Right cardiac atrium (tissue), 5 donors: ENCODE data around the gene DISP3. TPM values are rescaled to one million over a fixed set of nuclear protein-coding genes. Genes with fewer than 3 reads are reported as not detected.

Experiments
- ATAC-seq, 2 donors: fragments of 200-7000 bp; cut with Tn5 transposase; one replicate each; pipeline versions ENCODE4 v1.8.0 to v1.9.1; 2020; ENCODE audit warnings: moderate library complexity in 2 of 2, mild to moderate bottlenecking in 1 of 2
- DNase-seq, 3 donors: peaks; one replicate each; pipeline ENCODE4 v3.0.0-alpha.2; 2020
- H3K27ac ChIP-seq: one replicate; pipeline ENCODE4 v1.5.1; 2013; ENCODE audit warnings: mild to moderate bottlenecking, low read length, control low read depth, moderate library complexity
- H3K27me3 ChIP-seq: one replicate; pipeline ENCODE4 v1.6.1; 2013; ENCODE audit not compliant: control insufficient read depth, insufficient read depth
- H3K4me1 ChIP-seq: one replicate; pipeline ENCODE4 v1.6.1; 2013; ENCODE audit warnings: low read length; ENCODE audit not compliant: control insufficient read depth, insufficient read depth
- H3K4me3 ChIP-seq: one replicate; pipeline ENCODE4 v1.5.1; 2013; ENCODE audit warnings: low read length, control low read depth
- H3K9me3 ChIP-seq: one replicate; pipeline ENCODE4 v1.6.1; 2013; ENCODE audit warnings: low read length; ENCODE audit not compliant: control insufficient read depth
- WGBS: extraction: QIAGEN DNeasy Blood & Tissue Kit; methylation state at CpG from one replicate; pipeline ENCODE4 v1.1.7; 2013; 5-methylcytosine and 5-hydroxymethylcytosine counted together
- intact Hi-C, 4 donors: fragments of 100-400 bp; cut with DNase I; formaldehyde crosslinking; loops; one replicate each; pipeline versions ENCODE4 v1.11.0 to v1.14.0; 2022 to 2023
- polyA plus RNA-seq: library from polyadenylated mRNA; stranded (reverse); fragments of 200-250 nt; gene quantifications from one replicate; pipeline ENCODE4 v1.2.3, GENCODE V29; 2013
- total RNA-seq, 4 donors: library from RNA; stranded (reverse); fragmentation: NEBNext Ultra II Directional; extraction: Animal tissue kit (Norgen Biotek cat#: 25700); gene quantifications; one replicate each; pipeline ENCODE4 v1.2.1, GENCODE V29; 2021
- donor health status: healthy with polysubstance abuse.
- donor health status: DM: no; HTN: yes; CAD: no.
- donor health status: DM: no; HTN: no; CAD: no.
- donor health status: DM: no; HTN: yes; CAD: no; lungs with severe emphysema.
- donor health status: DM: yes; HTN: yes; CAD: no.

DISP3 gene
- total and polyA plus RNA-seq, 5 donors: 0.02 to 0.06 TPM; not detected in 3

GRCh38 chr1:11539850-11540772, 61.2 kb downstream of the DISP3 start:
- DNase-seq (no peak), ATAC-seq (no peak)
- no peaks in the 10 kb centered on the region for H3K27me3 ChIP-seq
- no peaks in the 10 kb centered on the region for H3K9me3 ChIP-seq
- H3K4me1 ChIP-seq: no peaks in the 10 kb centered on the region
- intact Hi-C loops: no loop called here
- H3K4me3 ChIP-seq: no peak overlapping the region
- H3K27ac ChIP-seq: no peak overlapping the region
- WGBS: 45% methylated on average over 18 of the region's 18 CpGs

- Histone ChIP-seq H3K4me1 (no peaks in the 10 kb centered on the region), H3K4me3 (no peak overlapping the region), H3K27ac (no peak overlapping the region), H3K9me3 (no peaks in the 10 kb centered on the region), H3K27me3 (no peaks in the 10 kb centered on the region)
- WGBS: 78% methylated on average over 12 of the region's 12 CpGs
- no peak for DNase-seq
- intact Hi-C loops: no loop called here
- no peak for ATAC-seq
Observed at GRCh38 chr1:11540773-11541160, 61.8 kb downstream of the DISP3 start.

DNA sequence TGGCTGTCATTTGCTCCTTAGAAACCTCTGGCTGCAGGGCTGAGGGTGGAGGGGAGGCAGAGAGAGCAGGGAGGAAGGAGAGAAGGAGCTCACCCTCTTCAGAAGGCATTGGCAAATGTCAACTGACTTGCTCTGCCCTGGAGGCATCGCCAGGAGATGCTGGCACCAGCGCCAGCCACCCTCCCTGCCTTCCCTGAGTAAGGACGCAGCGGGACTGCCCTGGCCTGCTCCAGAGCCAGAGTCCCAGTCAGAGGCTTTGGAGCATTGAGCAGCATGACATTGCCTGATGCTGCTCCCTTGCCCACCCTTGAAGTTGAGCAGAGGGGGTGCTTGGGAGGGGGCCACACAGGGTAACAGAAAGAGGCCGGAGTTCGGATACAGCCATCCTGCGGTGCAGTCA, 62.3 kb downstream of the DISP3 start:
- 88% methylated on average over 7 of the region's 7 CpGs for WGBS
- DNase-seq (no peak), ATAC-seq (no peak)
- no peaks in the 10 kb centered on the region for H3K4me1 ChIP-seq
- no peak overlapping the region for H3K27ac ChIP-seq
- H3K4me3 ChIP-seq: no peak overlapping the region
- no peaks in the 10 kb centered on the region for H3K9me3 ChIP-seq
- intact Hi-C loops: no loop called here
- no peaks in the 10 kb centered on the region for H3K27me3 ChIP-seq

GRCh38 chr1:11541956-11542355, 63.0 kb downstream of the DISP3 start:
- intact Hi-C loops: no loop called here
- DNase-seq: no peak
- Histone ChIP-seq H3K4me1 (no peaks in the 10 kb centered on the region), H3K27ac (no peak overlapping the region), H3K27me3 (no peaks in the 10 kb centered on the region), H3K9me3 (no peaks in the 10 kb centered on the region), H3K4me3 (no peak overlapping the region)
- no peak for ATAC-seq
- WGBS: 58% methylated on average over 7 of the region's 7 CpGs

DNA sequence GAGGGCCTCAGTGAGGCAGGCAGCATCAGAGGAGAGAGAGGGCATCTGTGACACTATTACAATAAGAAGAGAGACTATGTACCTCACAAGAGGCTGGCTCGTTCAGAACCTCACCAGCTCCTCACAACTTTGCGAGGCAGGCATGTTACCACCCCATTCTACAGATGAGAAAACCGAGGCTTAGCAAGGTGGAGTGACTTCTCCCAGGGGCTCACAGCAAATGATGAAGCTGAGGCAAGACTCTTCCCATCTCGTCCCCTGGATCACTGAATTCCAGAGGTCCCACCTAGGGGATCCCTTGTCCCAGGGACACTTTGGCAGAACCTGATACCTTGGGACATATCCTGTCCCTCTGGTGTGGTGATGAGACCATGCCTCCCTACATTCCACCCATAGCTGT, 64.4 kb downstream of the DISP3 start:
- Histone ChIP-seq H3K4me1 (no peaks in the 10 kb centered on the region), H3K27ac (no peak overlapping the region), H3K27me3 (no peaks in the 10 kb centered on the region), H3K9me3 (no peaks in the 10 kb centered on the region), H3K4me3 (no peak overlapping the region)
- no peak for DNase-seq
- no peak for ATAC-seq
- whole genome bisulfite sequencing: 72% methylated on average over 4 of the region's 4 CpGs
- intact Hi-C loops: no loop called here

DNA sequence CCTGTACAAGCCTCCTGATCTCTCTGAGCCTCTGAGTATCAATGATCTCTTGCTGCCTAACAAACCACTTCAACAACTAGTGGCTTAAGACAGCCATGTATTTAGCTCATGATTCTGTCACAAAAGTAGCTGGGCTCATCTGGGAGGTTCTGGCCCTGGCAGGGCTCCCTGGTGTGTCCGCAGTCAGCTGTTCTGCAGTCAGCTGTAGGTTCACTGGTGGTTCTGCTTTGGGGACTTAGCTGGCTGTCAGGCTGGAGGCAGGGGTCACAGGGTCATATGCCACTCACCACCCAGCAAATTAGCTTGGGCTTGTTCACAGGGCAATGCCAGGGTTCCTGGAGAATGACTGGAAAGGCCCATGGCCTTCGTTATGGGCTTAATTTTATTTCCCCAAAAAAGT, 64.8 kb downstream of the DISP3 start:
- Histone ChIP-seq H3K27me3 (no peaks in the 10 kb centered on the region), H3K27ac (no peak overlapping the region), H3K9me3 (no peaks in the 10 kb centered on the region), H3K4me1 (no peaks in the 10 kb centered on the region), H3K4me3 (no peak overlapping the region)
- DNase-seq (no peak), ATAC-seq (no peak)
- intact Hi-C loops: no loop called here
- WGBS: 70% methylated on average over 2 of the region's 2 CpGs

DNA sequence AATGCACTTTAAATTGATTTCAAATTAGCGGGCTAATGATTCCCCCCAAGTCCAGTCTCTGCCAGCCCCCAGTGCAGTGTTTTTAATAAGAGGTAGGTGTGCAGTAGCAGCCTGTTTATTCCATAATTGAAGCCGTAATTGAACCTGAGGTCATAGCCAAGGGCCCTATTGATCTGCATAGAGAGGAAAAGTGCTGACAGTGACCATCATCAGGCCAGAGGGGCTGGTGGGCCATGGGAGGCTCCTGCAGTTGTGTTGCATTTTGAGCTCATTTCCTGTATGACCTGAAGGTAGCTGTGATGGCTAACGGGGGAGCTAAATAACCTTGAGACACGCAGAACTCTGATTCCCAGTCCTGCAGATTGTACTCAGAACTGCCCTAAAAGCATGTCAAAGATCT, 67.5 kb downstream of the DISP3 start:
- intact Hi-C loops: no loop called here
- 73% methylated on average over 4 of the region's 4 CpGs for WGBS
- no peak for ATAC-seq

DNA sequence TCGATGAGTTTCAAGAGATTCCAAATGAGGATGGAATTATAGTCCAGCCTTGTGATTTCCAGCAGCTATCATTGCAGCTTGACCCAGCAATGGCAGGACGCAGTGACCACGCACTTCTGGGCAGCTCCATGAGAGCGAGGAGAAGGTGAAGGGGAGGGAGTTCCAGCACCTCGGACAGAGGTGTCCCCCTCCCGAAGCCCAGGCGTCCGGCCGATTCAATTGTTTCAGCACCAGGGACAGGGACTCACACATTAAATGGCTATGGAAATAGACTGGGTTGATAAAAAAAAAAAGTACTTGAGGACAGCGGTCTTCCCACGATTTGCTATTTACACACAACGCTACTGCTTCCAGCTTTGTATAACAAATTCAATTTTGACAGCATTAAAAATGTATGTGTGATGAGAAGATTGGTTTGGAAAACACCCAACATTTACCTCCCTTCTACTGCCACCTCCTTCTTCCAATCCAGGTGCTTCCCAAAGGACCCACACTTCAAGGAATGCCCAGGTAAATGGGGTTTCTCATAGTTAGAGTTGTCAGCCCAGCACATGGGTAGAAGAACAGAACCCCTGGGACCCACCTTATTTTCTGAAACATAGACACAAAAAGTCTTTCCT, 71.8 kb downstream of the DISP3 start:
- Histone ChIP-seq H3K27ac (no peak overlapping the region), H3K9me3 (no peaks in the 10 kb centered on the region), H3K4me3 (no peak overlapping the region), H3K4me1 (no peaks in the 10 kb centered on the region), H3K27me3 (no peaks in the 10 kb centered on the region)
- intact Hi-C loops: no loop called here
- DNase-seq: peak; percentile 59 to 79 (median 78)
- ATAC-seq: peak; percentile 62 to 75
- 8% methylated on average over 12 of the region's 12 CpGs for WGBS

More for the DNA sequence above, 67.5 kb downstream of the DISP3 start:
- DNase-seq: no peak
- H3K9me3 ChIP-seq: no peaks in the 10 kb centered on the region
- no peaks in the 10 kb centered on the region for H3K27me3 ChIP-seq
- no peak overlapping the region for H3K27ac ChIP-seq
- no peaks in the 10 kb centered on the region for H3K4me1 ChIP-seq
- H3K4me3 ChIP-seq: no peak overlapping the region

- Histone ChIP-seq H3K27me3 (no peaks in the 10 kb centered on the region), H3K9me3 (no peaks in the 10 kb centered on the region), H3K27ac (no peak overlapping the region), H3K4me1 (no peaks in the 10 kb centered on the region), H3K4me3 (no peak overlapping the region)
- DNase-seq (no peak), ATAC-seq (no peak)
- intact Hi-C loops: no loop called here
- 15% methylated on average over 8 of the region's 8 CpGs for WGBS
Observed at GRCh38 chr1:11558276-11558675, 79.3 kb downstream of the DISP3 start.

- H3K27me3 ChIP-seq: no peaks in the 10 kb centered on the region
- no peak overlapping the region for H3K4me3 ChIP-seq
- 66% methylated on average over 7 of the region's 7 CpGs for WGBS
- no peaks in the 10 kb centered on the region for H3K4me1 ChIP-seq
- ATAC-seq (no peak), DNase-seq (no peak)
- intact Hi-C loops: no loop called here
- no peaks in the 10 kb centered on the region for H3K9me3 ChIP-seq
- no peak overlapping the region for H3K27ac ChIP-seq
Observed at GRCh38 chr1:11558871-11559590, 80.1 kb downstream of the DISP3 start.

GRCh38 chr1:11559591-11559970, 80.6 kb downstream of the DISP3 start:
- Histone ChIP-seq H3K4me3 (no peak overlapping the region), H3K27ac (no peak overlapping the region), H3K9me3 (no peaks in the 10 kb centered on the region), H3K27me3 (no peaks in the 10 kb centered on the region), H3K4me1 (no peaks in the 10 kb centered on the region)
- intact Hi-C loops: no loop called here
- ATAC-seq: no peak
- DNase-seq: no peak
- WGBS: 40% methylated on average over 6 of the region's 6 CpGs
